C1 segment of cervical spinal cord (tissue), 14 donors: ENCODE measurements around the gene CMTM8.

Experiments used
- DNase-seq, 14 donors: peaks; one replicate each; lab custom pipeline; 2025; lab: John Stamatoyannopoulos, UW

Gene CMTM8

DNA sequence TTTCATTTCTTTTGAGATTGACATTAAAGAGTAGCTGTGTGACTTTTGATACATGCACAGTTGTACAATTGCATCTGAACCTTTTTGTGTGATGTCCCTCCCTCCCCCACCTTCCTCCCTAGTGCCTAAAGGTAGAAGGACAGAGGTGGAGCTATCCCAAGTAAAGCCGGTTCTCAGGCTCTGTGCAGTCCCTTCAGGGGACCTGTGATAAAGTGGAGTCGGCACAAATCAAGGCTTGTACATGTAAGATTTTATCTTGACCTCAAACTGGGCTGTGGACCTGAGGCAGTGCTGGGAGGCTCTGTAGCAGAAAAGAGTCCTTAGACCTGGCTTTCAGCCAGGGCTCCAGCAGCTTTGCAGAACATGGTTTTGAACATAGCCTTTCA is 97.6 kb downstream of the CMTM8 start:
- DNase-seq: no peak

DNA sequence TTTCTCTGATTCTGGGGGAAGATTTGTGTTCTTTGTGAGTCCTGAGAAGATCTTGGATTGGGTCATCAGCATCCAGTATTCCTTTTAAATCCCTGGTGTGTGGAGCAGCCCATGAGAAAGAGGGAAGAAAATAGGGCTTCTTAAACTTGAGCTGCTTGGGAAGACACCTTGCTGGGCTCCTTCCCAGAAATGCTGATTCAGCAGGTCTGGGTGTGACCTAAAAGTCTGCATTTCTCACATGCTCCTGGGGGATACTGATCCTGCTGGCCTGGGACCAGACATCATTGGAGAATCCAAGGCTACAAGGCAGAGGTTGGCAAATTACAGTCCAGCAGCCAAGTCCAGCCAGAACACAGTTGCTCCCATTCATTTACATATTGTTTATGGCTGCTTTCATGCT is 99.0 kb downstream of the CMTM8 start:
- no peak for DNase-seq

DNA sequence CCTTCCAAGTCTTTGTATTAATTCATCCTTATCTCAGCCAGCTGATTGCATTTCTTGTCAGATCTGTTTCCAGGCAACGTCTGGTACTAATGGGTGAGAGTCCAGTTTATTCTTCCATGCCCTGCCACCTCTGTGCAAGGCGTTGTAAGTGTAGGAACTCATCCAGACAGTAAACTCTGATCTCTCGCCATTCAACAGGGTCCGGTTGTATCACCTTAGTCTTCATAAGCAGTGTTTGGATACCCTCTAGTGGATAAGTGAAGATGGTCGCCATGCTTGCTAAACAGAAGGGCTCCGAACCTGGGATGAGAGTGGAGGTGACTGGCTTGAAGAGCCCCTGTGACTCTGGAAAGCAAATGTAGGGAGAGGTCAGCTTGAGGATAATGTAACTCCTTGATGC is 101.6 kb downstream of the CMTM8 start:
- peak in 1 of 14 donors; percentile 65 for DNase-seq

DNA sequence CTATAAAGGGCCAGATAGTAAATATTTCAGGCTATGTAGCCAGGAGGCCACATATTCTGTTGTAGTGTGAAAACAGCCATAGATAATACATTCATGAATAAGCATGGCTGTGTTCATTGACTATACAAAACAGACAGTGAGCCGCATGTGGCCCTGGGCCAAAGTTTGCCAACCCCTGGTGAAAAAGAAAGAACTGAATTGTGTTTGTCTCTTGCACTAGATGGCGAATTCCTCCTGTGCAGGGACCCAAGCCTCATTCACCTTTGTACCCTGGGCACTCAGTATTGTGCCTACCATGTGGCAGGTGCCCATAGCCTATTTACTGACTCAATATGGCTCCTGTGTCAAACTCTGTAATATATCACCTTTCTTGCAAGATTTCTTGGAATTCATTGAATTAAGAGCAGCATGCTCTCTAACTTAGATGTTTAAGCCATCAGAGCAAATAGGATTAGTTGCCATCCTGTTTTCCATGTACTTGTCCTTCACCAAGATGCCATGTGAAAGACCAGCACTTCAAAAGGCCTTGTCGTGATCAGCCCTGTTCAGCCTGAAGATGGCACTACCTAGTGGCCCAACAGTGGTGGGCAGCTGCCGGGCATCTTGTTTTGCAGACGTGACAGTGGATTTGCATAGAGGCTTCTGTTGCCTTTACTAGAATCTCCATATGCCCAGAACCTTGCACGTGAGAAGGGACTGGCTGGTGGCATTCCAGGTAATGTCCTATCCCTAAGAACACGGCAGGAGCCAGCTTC is 102.3 kb downstream of the CMTM8 start:
- DNase-seq: peak in 2 of 14 donors; percentile 2 to 9

DNA sequence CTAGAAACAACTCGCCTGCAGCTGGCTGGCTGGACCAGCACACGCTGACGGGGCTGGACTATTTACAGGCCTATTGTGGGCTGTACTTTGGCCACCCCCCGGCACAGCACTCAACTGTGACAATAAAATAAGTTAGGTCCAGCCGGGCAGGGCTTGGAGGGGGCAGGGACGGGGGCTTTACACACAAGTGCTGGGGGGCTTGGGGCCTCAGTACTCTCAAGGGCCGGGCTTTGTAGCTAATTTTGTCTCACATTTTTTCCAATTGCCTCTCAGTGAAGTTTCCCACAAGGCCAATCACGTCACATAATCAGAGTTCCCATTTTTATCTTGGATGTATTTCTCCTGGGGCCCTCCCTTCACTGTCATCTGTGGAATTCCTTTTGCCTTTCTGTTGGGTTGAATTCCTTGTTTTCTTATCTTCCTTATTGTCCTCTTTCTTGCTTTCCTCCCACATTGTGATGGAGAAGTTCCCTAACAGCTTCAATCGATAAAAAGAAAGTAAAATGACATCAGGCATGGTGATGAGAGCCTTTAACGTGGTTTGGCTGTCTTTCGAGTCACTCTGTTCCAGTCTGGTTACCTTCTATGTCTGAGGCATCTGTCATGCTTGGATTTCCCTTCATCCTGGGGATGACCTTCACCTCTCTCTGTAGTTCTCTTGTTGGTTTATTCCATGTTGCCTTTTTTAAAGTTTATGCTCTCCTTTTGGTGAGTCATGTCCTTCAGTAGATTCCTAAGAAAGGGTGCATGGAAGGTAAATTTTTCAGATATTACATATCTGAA is 109.1 kb downstream of the CMTM8 start:
- DNase-seq: no peak

DNA sequence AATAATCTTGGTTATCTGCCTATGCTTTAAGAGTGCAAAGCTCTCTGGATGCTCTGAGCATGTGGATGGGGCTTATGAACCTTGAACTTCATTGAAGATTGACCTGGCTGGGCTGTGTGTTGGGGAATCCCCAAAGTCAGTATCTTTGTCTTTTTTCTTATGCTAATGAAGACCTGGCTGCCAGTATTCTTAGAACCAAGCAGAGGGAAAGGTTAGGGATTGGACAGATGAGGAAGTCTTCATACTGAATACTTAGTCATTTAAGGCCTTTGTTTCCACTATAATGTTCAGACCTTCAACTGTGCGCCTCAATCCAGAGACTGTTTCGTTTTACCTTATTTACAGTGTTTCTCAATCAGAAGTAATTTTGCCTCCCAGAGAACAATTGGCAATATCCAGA is 110.7 kb downstream of the CMTM8 start:
- DNase-seq: no peak

DNA sequence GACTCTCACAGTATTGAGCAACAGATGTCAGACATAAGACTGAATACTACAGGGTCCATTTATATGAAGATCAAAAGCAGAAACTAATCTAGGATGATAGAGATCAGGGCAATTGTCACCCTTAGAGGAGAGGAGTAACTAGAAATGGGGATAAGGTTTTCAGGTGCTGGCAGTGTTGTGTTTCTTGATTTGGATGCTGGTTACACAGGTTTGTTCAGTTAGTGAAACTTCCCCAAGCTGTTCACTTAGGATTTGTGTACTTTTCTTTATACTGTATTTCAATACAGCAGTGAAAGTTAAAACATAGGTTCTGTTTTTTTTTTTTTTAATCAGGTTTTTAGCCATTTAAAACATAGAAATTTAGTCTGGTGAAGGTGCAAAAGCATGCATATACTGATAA is 114.1 kb downstream of the CMTM8 start:
- no peak for DNase-seq

DNA sequence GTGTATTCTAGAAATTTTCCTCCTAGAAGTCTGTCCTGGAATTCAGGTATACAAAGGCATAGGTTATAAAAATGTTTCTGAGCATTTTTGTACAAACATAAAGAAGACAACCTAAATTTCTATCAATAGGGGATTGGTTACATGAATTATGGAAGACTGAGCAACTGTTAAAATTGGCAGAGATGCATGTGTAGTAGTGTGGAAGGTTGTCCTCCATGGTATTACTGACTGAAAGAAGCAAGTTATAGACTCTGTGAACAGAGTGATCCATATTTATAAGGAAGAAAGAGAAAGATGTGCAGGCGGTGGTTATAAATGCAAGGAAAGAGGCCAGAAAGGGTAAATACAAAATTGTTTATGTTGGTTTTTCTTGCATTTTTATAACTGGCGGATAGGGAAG is 114.9 kb downstream of the CMTM8 start:
- DNase-seq: no peak

DNA sequence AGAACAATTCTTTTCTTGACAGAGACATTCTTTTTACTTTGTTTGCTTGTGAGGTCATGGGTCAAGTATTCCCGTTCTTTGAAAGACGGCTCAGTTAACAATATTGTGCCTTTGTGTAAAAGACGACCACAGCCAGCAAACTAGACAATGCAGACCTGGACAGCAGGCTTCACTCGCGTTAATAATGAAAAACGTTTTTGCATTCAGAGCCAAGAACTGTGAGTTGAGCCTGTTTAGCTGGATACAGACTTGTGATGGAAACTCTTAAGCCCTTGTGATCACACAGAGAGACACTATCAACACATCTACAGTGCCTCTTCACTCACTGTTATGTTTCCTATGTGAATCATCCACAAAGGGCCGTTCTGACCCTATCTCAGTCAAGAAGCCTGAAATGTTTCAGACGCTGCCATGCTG is 115.9 kb downstream of the CMTM8 start:
- DNase-seq: no peak

DNA sequence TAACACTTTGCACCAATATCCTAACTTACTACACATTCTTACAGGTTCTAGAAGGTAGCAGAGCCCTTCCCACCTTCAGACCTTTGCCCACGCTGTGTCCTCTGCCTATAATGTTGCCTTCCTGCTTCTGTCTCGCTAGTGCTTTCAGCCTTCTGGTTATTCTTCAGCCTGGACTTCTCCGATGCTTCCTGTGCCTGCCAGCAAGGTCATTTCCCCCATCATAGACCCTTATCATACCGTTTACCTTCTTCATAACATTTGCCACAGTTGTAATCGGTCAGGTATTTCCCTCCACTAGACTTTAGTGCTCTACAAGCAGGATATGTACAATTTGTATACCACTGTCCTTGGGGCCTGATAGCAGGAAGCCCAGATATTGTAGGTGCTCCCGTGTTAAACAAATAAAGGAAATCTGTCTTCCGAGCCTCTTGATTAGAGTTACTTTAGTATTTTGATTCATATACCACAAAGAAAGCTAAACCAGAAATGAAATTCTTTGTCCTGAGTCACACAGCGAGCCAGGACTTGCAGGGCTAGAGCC is 117.3 kb downstream of the CMTM8 start:
- no peak for DNase-seq

DNA sequence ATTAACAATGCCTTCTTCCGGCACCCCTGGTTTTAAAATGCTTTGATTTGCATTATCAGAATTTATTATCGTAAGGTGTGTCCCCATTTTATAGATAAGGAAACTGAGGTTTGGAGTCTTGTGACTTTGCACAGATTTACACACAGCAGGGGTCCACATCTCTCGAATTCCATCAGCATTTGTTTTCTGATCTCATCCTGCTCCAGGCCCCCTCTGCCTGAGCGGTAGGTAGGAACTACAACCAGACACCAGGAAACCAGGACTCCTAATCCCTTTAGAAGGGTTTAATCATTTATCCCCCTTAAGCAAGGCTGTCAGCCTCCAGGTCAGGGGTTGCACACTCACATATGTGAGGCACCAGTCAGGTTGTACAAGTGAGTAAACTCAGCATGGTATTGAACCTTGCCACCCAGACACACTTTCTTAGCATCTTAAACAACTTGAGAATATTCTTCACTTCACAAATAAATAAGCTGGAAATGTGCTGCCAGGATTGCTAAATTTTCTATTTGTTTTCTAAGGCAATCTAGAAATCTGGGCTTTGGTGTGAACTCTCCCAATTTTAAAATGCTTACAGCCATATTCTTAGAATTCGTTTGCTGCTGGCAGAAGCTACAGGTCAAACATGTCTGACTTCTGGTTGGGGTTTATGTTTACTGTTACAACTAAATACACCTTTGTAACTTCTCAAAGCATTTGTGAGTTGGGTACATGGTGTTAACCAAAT is 121.4 kb downstream of the CMTM8 start:
- DNase-seq: no peak

DNA sequence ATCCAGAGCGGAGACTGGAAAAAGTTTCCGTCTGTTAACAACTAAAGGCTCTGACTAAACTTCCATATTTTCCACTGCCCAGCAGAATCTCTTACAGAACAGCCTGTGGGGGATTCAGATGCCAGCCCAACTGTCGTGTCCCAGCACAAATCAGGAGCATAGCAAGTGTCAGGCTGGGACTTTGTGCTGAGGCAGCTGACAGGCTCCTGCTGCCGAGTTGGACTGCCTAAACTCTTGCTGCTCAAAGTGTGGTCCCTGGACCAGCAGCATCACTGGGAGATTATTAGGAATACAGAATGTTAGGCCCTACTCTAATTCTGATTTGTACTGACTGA is 122.0 kb downstream of the CMTM8 start:
- DNase-seq: no peak

DNA sequence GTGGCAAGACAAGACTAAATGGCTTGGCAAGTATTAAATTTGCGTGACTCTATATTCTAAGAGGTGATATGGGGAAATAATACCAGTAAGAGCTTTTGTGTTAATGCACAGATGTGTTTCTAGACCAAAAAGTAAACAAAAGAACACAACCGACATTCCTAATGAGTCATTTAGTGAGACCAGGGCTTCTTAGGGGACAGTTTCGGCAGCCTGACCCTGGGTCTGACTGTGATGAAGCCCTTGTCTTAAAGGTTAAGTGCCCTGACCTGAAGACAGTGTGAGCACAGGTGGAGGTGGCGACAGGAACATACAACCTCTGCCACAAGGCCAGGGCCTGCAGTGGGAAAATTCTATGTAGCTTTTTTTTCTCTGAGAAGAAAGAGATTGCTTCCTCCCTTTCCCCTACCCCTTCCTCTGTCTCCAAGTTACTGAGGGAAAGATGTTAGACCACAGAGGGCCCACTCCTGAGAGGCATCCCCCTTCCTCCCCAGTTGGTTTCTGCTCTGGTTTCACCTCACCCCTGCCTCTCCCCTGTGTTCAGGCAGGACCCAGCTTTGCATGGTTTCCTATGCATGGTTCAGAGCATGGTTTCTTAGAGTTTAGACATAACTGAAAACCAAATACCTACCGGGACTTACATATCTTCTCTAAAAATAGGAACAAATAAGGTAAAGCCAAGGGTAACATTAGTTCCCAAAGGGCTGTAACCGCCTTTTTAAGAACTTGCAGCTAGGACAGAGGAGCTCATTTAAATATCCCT is 128.3 kb downstream of the CMTM8 start:
- DNase-seq: no peak

DNA sequence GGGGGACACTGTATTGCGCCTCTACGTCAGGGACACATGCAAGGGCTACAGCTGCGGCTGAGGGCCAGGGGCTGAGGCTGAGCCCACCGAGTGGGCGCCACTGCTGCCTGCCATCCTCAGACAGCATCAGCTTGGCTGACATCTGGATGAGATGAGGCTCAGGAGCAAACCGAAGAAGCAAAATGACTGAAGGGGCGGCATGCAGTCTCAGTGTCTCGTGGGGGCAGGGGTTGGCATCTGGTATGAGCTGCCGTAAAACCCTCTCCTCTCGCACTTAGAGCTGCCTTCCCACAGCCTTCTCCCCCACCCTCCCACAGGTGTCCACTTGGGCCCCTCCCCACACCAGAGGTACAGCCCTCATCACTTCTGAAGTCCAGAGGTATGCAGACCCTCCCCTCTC is 129.0 kb downstream of the CMTM8 start:
- no peak for DNase-seq

DNA sequence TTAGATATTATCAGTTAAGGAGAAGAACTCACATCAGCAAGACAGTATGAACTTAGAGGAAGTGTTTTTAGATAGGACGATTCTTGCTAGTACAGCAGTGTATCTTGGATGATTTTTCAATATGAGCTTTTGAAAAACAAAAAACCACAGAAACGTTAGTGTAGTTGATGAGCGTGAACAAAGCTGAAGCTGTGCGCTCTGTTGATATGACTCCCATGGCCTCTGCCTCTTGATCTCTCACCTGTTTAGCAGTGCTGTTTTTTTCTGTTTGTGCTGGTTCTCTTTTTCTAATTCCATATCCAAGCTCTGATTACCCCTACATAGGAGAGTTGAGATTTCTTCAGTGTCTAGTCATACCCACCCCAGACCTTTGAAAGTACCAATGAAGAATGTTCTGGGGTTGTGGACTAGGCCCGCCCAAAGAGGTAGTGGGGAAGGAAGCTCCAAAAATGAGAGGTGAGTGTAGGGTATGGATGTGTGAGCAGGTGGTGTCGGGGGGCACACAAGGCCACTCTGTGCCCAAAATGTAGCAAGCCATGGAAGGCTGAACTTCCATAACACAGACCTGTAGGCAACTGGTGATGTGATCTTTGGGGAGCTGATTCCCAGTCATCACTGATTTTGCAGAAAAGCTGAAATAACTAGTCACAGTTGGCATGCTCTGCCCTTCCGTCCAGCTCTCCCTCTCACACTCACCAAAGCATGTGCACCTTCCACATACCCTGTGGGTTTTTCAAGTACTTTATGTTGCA is 133.2 kb downstream of the CMTM8 start:
- no peak for DNase-seq

DNA sequence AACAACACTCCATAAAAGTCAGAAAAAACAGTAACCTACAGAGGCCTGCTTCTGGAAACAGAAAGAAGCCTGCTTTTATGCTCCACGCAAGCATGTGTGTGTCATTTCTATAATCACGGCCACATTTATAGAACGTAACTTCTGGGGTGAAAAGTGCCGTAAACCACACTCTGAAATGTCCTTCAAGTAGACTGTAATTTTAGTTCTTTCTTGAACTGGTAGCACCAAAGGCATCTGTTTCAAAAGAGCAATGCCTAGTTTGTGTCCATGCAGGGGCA is 133.7 kb downstream of the CMTM8 start:
- DNase-seq: no peak

DNA sequence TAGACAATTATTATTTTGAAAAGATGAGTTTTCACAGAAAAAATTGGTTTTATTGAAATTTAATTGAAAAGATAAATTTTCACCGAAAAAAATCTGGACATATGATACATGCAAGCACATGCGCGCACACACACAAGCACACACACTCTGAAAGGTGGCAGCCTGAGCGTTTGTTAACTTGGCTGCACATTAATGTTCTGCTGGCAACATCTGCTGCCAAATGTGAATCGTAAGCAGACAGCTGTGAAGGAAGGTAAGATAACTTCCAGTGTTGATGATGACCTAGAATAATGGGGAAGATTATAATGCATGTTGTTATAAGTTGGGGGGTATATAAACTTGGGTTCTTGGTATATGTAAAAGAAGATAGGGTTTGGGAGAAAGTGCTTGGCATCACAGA is 134.8 kb downstream of the CMTM8 start:
- DNase-seq: no peak

DNA sequence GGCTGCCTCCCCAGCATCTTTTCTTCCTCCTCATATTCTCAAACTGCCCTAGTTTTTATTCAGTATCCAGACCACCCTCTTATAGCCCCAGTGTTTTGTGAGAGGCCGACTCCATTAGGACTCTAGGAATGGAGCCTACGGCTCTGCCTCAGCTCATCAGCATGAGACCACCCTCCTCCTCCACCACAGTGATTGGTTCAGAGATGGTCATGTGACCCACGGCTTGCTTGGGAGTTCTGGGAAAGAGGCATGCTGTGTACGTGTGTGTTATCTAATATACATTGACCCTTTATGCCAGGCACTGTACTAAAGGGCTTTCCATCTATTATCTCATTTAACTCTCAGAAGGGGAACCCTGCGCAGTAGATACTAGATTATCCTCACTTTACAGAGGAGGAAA is 135.4 kb downstream of the CMTM8 start:
- no peak for DNase-seq

DNA sequence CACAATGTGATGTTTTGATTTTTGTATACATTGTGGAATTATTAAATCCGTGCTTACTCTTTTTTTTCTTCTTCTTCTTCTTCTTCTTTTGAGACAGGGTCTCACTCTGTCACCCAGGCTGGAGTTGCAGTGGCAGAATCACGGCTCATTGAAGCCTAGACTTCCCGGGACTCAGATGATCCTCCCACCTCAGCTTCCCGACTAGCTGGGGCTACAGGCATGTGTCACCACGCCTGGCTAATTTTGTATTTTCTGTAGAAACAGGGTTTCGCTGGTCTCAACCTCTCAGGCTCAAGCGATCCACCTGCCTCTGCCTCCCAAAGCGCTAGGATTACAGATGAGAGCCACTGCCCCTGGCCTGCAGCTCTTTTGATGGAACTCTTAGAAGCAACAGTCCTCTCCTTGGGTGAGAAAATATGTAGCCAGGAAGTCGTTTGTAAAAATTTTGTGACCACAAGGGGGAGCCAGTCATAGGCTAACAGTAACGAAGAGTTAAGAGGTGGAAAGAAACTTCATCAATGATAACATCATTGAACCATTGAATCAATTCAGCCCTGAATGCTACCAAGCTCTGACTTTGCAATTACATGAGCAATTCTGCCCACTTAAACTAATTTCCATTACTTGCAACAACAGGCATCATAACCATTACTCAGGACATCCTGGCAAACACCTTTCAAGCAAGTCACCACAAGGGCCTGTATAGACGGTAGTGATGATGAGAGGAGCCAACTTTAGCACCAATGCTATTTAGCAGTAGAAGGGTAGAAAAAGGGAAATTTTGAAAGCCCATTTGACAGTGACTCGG is 136.5 kb downstream of the CMTM8 start:
- DNase-seq: peak in 9 of 14 donors; percentile 2 to 58 (median 17)

DNA sequence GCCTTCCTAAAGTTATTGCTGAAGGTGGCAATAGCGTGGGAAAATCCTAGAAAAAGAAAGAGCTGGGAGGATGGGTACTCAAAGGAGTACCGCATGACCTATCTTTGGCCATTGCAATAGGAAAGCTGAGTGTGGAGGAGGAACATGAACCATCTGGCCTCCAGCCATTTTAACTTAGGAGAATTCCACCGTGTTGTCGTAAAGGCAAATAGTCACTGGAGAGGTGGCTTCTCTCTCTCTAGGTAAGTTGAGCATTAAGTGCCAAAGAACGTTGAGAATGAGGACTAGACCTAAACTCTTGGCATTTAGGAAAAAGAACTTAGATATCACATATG is 137.1 kb downstream of the CMTM8 start:
- DNase-seq: no peak
